GM23338 (cell line): ENCODE results near the gene C11orf52. TPM values are rescaled to one million over a fixed set of nuclear protein-coding genes. Genes with fewer than 3 reads are reported as not detected.

Experiments
- ATAC-seq: fragments of 200-7000 bp; cut with Tn5 transposase; 3 replicates; pipeline ENCODE4 v1.9.1; 2020
- DNase-seq: peaks from one replicate; pipeline ENCODE4 v3.0.0-alpha.2; 2015; ENCODE audit warnings: low spot score
- H2AFZ ChIP-seq: fragments of 200-600 bp; sonication (generic); 2 replicates; pipeline ENCODE4 v1.8.0; 2016; ENCODE audit warnings: antibody characterized with exemption, mild to moderate bottlenecking, moderate library complexity
- H3F3A ChIP-seq: fragments of 200-600 bp; sonication (generic); replicated peaks from 2 replicates; pipeline ENCODE4 v1.8.0; 2017; ENCODE audit warnings: antibody characterized with exemption, mixed run types, low read depth
- H3K27ac ChIP-seq: fragments of 200-600 bp; sonication (generic); 2 replicates; pipeline ENCODE4 v1.6.1; 2016; ENCODE audit warnings: low read depth
- H3K27me3 ChIP-seq: fragments of 200-600 bp; sonication (generic); 2 replicates; pipeline ENCODE4 v1.8.0; 2016; ENCODE audit warnings: mild to moderate bottlenecking, mixed run types, moderate library complexity; ENCODE audit not compliant: insufficient read depth
- H3K36me3 ChIP-seq: fragments of 200-600 bp; sonication (generic); 2 replicates; pipeline ENCODE4 v1.8.0; 2016; ENCODE audit warnings: mild to moderate bottlenecking; ENCODE audit not compliant: insufficient read depth
- H3K4me1 ChIP-seq: fragments of 200-600 bp; sonication (generic); 2 replicates; pipeline ENCODE4 v1.8.0; 2016; ENCODE audit warnings: mild to moderate bottlenecking, moderate library complexity; ENCODE audit not compliant: insufficient read depth
- H3K4me2 ChIP-seq: fragments of 200-600 bp; sonication (generic); 2 replicates; pipeline ENCODE4 v1.7.1; 2017; ENCODE audit warnings: mixed run types
- H3K4me3 ChIP-seq: fragments of 200-600 bp; sonication (generic); 2 replicates; pipeline ENCODE4 v1.6.1; 2016; ENCODE audit warnings: mixed run types
- H3K79me2 ChIP-seq: fragments of 200-600 bp; sonication (generic); replicated peaks from 2 replicates; pipeline ENCODE4 v1.8.0; 2017; ENCODE audit warnings: mild to moderate bottlenecking; ENCODE audit not compliant: insufficient read depth
- H3K9me2 ChIP-seq: fragments of 200-600 bp; sonication (generic); 2 replicates; pipeline ENCODE4 v1.8.0; 2017; ENCODE audit not compliant: insufficient read depth
- H4K20me1 ChIP-seq: fragments of 200-600 bp; sonication (generic); replicated peaks from 2 replicates; pipeline ENCODE4 v1.8.0; 2017; ENCODE audit warnings: mild to moderate bottlenecking; ENCODE audit not compliant: insufficient read depth
- H3K27ac Mint-ChIP-seq: 2 replicates; pipeline ENCODE4 v1.8.0; 2020; ENCODE audit warnings: inconsistent platforms, mild to moderate bottlenecking, moderate library complexity, mixed read lengths
- H3K27me3 Mint-ChIP-seq: 3 replicates; pipeline ENCODE4 v1.8.0; 2022; ENCODE audit warnings: low read depth, mild to moderate bottlenecking, moderate library complexity, mixed read lengths, inconsistent platforms; ENCODE audit not compliant: insufficient read depth, poor library complexity
- H3K36me3 Mint-ChIP-seq: 3 replicates; pipeline ENCODE4 v1.8.0; 2021; ENCODE audit warnings: low read depth, mild to moderate bottlenecking, inconsistent platforms, moderate library complexity, mixed read lengths
- H3K4me1 Mint-ChIP-seq: 3 replicates; pipeline ENCODE4 v1.8.0; 2020; ENCODE audit warnings: mild to moderate bottlenecking, inconsistent platforms, mixed read lengths
- H3K4me3 Mint-ChIP-seq: 3 replicates; pipeline ENCODE4 v1.8.0; 2021; ENCODE audit warnings: moderate library complexity, mild to moderate bottlenecking, inconsistent platforms, mixed read lengths
- H3K9me3 Mint-ChIP-seq: 3 replicates; pipeline ENCODE4 v1.8.0; 2020; ENCODE audit warnings: moderate library complexity, mild to moderate bottlenecking, inconsistent platforms, mixed read lengths
- CREB1 ChIP-seq: fragments of 250-450 bp; sonication (Bioruptor Pico); IDR thresholded peaks from 2 replicates; pipeline ENCODE4 v1.5.0; 2020; ENCODE audit warnings: low read depth, mild to moderate bottlenecking, moderate library complexity
- CTCF ChIP-seq, 2 experiments: fragments of 200-600 bp in 1 of 2; sonication (generic) in 1 of 2; conservative IDR thresholded peaks; 2 replicates each; pipeline versions ENCODE4 v1.5.1 to v1.6.1; 2016 to 2017; ENCODE audit warnings: antibody characterized with exemption in 2 of 2, low read depth in 2 of 2, mild to moderate bottlenecking in 2 of 2, moderate library complexity in 1 of 2
- ETS1 ChIP-seq: IDR thresholded peaks from 2 replicates; pipeline ENCODE4 v1.6.1; 2016; ENCODE audit warnings: antibody characterized with exemption
- EZH2 ChIP-seq: fragments of 200-600 bp; sonication (generic); IDR thresholded peaks from one replicate; pipeline ENCODE4 v1.8.0; 2017; ENCODE audit warnings: antibody characterized with exemption, mild to moderate bottlenecking, low read depth; ENCODE audit not compliant: unreplicated experiment
- EZH2phosphoT487 ChIP-seq: fragments of 200-600 bp; sonication (generic); IDR thresholded peaks from one replicate; pipeline ENCODE4 v1.8.1; 2018; ENCODE audit warnings: antibody characterized with exemption; ENCODE audit not compliant: unreplicated experiment
- NANOG ChIP-seq: IDR thresholded peaks from 2 replicates; pipeline ENCODE4 v1.6.1; 2016; ENCODE audit warnings: antibody characterized with exemption, borderline replicate concordance
- POLR2AphosphoS5 ChIP-seq: IDR thresholded peaks from 2 replicates; pipeline ENCODE4 v1.6.1; 2016; ENCODE audit warnings: antibody characterized with exemption, low read depth
- REST ChIP-seq: IDR thresholded peaks from one replicate; pipeline ENCODE4 v1.6.1; 2018; ENCODE audit warnings: antibody characterized with exemption; ENCODE audit not compliant: unreplicated experiment
- STAT1 ChIP-seq: IDR thresholded peaks from one replicate; pipeline ENCODE4 v1.6.1; 2016; ENCODE audit warnings: antibody characterized with exemption; ENCODE audit not compliant: unreplicated experiment
- ZNF114 ChIP-seq: fragments of 250-450 bp; sonication (Bioruptor Pico); IDR thresholded peaks from 2 replicates; pipeline ENCODE4 v1.5.0; 2020; ENCODE audit warnings: mild to moderate bottlenecking, moderate library complexity
- ZNF331 ChIP-seq: fragments of 250-450 bp; sonication (Bioruptor Pico); IDR thresholded peaks from 2 replicates; pipeline ENCODE4 v1.5.0; 2020; ENCODE audit warnings: low read depth, mild to moderate bottlenecking, moderate library complexity
- polyA plus RNA-seq: library from polyadenylated mRNA; unstranded; fragments of >200 nt; fragmentation: Nextera tagmentation; extraction: Ambion mirVana; gene quantifications from 2 replicates; pipeline ENCODE4 v1.2.1, GENCODE V29; 2016
- total RNA-seq: library from RNA; depleted of rRNA; stranded (reverse); fragments of >200 nt; shearing (Covaris generic); gene quantifications from 2 replicates; pipeline ENCODE4 v1.2.3, GENCODE V29; 2014

The C11orf52 gene
- total and polyA plus RNA-seq, 2 experiments from 2014 or later = 1.0 to 4.1 TPM

GRCh38 chr11:111913997-111914396 lies 4.7 kb upstream of the C11orf52 start (continued):
- TF ChIP-seq STAT1 (no peak), REST (no peak), ZNF114 (CRISPR knock-in tag) (no peak), NANOG (no peak), ZNF331 (CRISPR knock-in tag) (no peak), EZH2phosphoT487 (no peak), POLR2AphosphoS5 (no peak), ETS1 (no peak), CTCF (conservative IDR thresholded peaks at IDR 0.05; ENCODE audit: low read depth in 2 of 2) (no peak)

- Mint-ChIP-seq H3K9me3 (peaks cover 3% of the 10 kb centered on the region; the same call in 1 of the 3 replicates), H3K27ac (no peak overlapping the region; the same call in 1 of the 2 replicates), H3K36me3 (no peaks in the 10 kb centered on the region), H3K4me3 (no peak overlapping the region), H3K27me3 (peaks cover 11% of the 10 kb centered on the region), H3K4me1 (peaks cover 31% of the 10 kb centered on the region)
- no peak overlapping the region for H3K4me3 ChIP-seq
- no peak for ATAC-seq
- H2AFZ ChIP-seq = peak overlapping the region; percentile 14; the same call in 1 of the 2 replicates
- no peak for DNase-seq
- no peak overlapping the region for H3K27ac ChIP-seq
- H3K4me1 ChIP-seq = peaks cover 24% of the 10 kb centered on the region
- H3K9me2 ChIP-seq = no peaks in the 10 kb centered on the region
- H3K4me2 ChIP-seq = no peak overlapping the region
- no peaks in the 10 kb centered on the region for H3K79me2 ChIP-seq
- no peaks in the 10 kb centered on the region for H3K36me3 ChIP-seq
- H4K20me1 ChIP-seq = no peaks in the 10 kb centered on the region
- peaks cover 3% of the 10 kb centered on the region; the same call in 1 of the 2 replicates for H3F3A ChIP-seq
- H3K27me3 ChIP-seq = no peaks in the 10 kb centered on the region
- TF ChIP-seq ZNF114 (CRISPR knock-in tag) = no peak
- TF ChIP-seq POLR2AphosphoS5 = no peak
- TF ChIP-seq EZH2 = no peak
- TF ChIP-seq CREB1 (CRISPR knock-in tag) = no peak
- TF ChIP-seq NANOG = no peak
- TF ChIP-seq CTCF (conservative IDR thresholded peaks at IDR 0.05; ENCODE audit: low read depth in 2 of 2) = no peak
These were observed 1.9 kb upstream of the C11orf52 start for GRCh38 chr11:111916768-111917167.
